ENCODE measurements around the gene AMDHD1.
A peak's percentile ranks its signal among the peaks of the same experiment; 100 is the strongest.

AMDHD1 gene

DNA sequence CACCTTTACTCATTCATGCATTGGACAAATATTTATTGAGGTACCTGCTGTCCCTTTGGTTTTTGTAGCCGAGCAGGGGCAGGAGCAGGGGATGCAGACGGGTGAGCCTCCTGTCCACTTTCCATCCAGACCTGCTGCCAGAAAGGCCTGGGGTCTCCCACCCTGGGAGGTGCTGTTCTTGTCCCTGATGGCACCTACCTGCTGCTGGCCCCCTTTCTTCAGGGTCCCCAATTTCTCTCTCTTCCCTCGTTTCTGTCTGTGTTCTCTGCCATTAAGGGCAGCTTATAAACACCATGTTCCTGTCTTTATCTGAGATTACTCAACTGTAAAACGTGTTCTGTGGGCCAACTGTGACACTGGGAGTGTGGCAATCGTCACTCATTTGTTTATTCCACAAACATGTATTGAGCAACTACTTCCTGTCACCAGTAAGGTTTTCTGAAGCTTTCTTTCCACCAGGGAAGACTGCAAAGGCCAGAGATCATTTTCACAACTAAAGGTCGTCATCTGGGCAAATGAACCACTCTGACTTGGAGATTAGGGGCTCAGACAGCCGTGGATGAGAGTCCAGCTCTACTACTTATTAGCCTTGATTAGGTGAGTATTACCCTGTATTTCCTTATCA lies 53.0 kb downstream of the AMDHD1 start, which contains the start of gene HAL:
Gene HAL (minus strand): TSS at position 311 of the 625 bp plus-strand sequence. CDS start 434 bp downstream, outside the sequence.
- DNase-seq, result no peak

GRCh38 chr12:95997276-95997675 lies 54.1 kb downstream of the AMDHD1 start:
- no peak for DNase-seq

- no peak for DNase-seq
These were observed 54.9 kb downstream of the AMDHD1 start for GRCh38 chr12:95997911-95998510.

DNA sequence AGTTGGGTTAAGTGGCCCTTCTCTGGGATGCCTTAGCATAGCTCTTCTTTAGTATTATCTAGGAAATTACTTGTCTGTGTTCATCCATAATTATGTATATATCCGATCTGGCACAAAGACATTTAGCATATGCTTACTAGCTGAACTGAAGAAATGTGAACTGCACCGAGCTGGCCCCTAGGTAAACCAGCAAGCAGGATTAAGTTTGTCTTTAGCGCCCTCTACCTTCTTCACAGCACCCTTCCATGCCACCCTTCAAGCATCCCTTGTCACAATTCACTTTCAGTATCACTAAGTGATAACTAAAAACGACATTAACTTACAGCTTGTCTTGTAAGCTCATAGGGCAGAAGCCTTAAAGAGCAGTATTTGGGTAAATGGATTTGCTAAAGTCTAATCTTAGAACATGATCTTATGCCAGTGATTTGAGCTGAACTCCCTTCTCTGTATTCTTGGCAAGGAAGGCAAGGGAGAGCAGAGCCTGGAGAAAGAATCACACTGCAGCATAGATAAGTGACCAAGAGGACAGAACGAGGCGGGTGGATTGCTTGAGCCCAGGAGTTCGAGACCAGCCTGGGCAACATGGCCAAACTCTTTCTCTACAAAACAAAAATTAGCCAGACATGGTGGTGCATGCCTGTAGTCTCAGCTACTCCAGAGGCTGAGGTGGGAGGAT lies 55.6 kb downstream of the AMDHD1 start:
- DNase-seq, result peak; percentile 82

- DNase-seq, result no peak
These were observed 56.4 kb downstream of the AMDHD1 start for GRCh38 chr12:95999484-95999883.

GRCh38 chr12:96000858-96001257 lies 57.7 kb downstream of the AMDHD1 start:
- DNase-seq, result no peak

DNA sequence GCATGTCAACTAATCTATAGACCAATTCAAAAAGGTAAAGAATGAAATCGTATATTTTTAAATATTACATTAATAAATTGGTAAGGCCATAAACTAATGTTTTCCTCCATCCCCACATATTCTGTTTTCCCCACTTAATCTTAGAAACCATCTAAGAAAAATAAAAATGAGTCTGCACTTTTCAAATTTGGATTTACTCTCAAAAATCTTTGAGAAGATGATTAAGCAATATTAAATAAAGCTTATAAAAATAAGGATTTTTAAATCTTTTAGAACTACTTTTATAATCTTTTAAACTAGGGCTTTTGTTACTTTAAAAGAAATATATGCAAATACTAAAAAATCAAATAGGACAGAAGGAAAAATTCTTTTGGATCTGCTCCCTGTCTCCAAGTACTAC lies 63.6 kb downstream of the AMDHD1 start:
- no peak for DNase-seq

GRCh38 chr12:96007729-96008128 lies 64.6 kb downstream of the AMDHD1 start:
- DNase-seq, result peak; percentile 43

DNA sequence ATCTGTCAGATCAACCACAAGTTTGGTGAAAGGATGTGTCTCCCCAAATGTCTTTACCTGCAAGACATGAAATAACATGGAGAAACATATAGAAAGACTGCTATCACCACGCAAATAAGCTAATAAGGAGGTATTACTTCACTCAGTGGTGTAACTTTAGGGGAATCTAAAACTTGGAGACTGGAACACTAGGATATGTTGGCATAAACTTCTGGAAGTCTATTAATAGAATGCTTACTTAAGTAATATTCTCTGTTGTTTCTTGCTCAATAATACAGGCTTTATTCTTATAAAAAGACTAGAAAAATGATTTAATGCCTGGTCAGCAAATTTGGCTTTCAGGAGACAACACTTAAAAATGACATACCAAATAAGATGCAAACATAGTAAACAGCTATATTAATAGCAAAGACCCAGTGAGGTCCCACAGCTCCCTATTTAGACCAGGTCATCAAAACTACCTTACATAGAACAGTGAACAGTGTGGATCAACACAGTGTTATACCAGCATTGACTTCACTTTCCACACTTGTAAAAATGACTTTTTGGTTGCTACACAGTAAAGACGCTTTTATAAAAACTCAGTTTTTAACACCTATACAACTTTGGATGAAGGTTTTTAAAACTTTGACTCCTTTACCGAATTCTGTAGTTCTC lies 71.9 kb downstream of the AMDHD1 start:
- DNase-seq, result no peak

GRCh38 chr12:96015672-96016071 lies 72.5 kb downstream of the AMDHD1 start:
- peak; percentile 24 for DNase-seq

Measured in NCI-H69 (cell line).